PC-3 (cell line): Measurements from ENCODE around the gene NAV2.

Experiments
- EZH2 ChIP-seq: fragments of 300-600 bp; sonication (generic); IDR thresholded peaks from one replicate; pipeline ENCODE4 v1.6.1; 2017; ENCODE audit warnings: antibody characterized with exemption, mild to moderate bottlenecking, low read length; ENCODE audit not compliant: unreplicated experiment
- TF ChIP-seq, protein P1 (sequence below): fragments of 300-600 bp; sonication (generic); conservative IDR thresholded peaks from 2 replicates; pipeline ENCODE4 v1.5.1; 2017; ENCODE audit warnings: antibody characterized with exemption, low read depth, mild to moderate bottlenecking, low read length

DNA sequence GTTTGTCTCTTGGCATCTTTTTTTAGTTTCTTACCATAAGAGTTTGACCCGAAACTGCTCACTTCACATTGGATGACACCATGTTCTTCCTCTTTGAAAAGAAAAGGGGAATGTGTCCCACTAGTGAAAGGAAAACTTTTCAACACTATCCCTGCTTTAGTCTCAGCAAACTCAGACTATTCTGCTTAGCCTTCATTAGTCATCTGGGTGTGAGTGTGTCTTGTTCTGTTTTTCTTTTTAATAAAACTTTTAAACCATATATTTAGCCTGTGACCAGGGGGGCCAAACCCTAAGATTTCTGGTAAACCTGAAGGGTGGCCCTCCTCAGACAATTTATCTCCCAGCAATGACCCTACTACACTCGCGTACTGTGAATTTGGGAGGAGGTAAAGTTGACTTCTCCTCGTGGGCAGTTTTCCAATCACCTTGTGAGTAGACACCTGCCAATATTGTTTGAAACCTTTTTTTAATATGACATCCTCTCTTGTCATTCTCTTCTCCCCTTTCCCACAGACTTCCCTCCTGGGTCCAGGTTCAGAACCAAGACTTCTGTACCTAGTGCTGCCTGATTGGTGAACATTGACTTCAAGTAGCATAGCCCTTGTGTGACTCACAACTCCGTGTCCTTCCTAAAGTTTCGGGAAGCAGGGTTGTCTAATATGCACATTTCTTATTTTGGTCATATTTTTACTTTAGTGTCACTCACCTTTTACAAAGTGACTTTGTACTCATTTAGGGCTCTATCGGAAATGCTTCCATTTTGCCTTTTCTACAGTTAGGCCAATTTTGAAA lies 407.7 kb downstream of the NAV2 start:
- TF ChIP-seq, protein P1, sequence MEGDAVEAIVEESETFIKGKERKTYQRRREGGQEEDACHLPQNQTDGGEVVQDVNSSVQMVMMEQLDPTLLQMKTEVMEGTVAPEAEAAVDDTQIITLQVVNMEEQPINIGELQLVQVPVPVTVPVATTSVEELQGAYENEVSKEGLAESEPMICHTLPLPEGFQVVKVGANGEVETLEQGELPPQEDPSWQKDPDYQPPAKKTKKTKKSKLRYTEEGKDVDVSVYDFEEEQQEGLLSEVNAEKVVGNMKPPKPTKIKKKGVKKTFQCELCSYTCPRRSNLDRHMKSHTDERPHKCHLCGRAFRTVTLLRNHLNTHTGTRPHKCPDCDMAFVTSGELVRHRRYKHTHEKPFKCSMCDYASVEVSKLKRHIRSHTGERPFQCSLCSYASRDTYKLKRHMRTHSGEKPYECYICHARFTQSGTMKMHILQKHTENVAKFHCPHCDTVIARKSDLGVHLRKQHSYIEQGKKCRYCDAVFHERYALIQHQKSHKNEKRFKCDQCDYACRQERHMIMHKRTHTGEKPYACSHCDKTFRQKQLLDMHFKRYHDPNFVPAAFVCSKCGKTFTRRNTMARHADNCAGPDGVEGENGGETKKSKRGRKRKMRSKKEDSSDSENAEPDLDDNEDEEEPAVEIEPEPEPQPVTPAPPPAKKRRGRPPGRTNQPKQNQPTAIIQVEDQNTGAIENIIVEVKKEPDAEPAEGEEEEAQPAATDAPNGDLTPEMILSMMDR = no peak
- TF ChIP-seq EZH2 = no peak
